GM12878 (cell line): ENCODE data around the gene CD163. TPM values are rescaled to one million over a fixed set of nuclear protein-coding genes. Genes with fewer than 3 reads are reported as not detected.

Source experiments
- ATAC-seq: fragments of 200-7000 bp; cut with Tn5 transposase; 3 replicates; pipeline ENCODE4 v1.9.1; 2020; ENCODE audit warnings: mild to moderate bottlenecking, moderate library complexity
- BruUV-seq: library from RNA; stranded (reverse); fragments of 400-500 nt; replicated peaks from 2 replicates; lab custom pipeline; 2021; lab: Mats Ljungman, UMichigan
- CTCF ChIA-PET: fragments of 300-600 bp; sonication (Branson Sonifier 250); formaldehyde crosslinking; extraction: SDS; loops from one replicate; lab custom pipeline; 2021; ENCODE audit warnings: inconsistent platforms; lab: Yijun Ruan, JAX
- POLR2A ChIA-PET: fragments of 350-600 bp; formaldehyde crosslinking; extraction: SDS; loops from one replicate; lab custom pipeline; 2021; ENCODE audit warnings: inconsistent platforms; lab: Charles Lee
- RAD21 ChIA-PET: fragments of 300-600 bp; sonication (Branson Sonifier 250); formaldehyde crosslinking; loops from one replicate; lab custom pipeline; 2023; ENCODE audit warnings: antibody characterized with exemption; ENCODE audit not compliant: unreplicated experiment; lab: Charles Lee
- SMC1A ChIA-PET: fragments of 300-600 bp; sonication (Branson Sonifier 250); formaldehyde crosslinking; loops from one replicate; lab custom pipeline; 2023; ENCODE audit not compliant: unreplicated experiment, uncharacterized antibody; lab: Charles Lee
- DNase-seq: peaks from one replicate; pipeline ENCODE4 v3.0.0-alpha.2; 2011; ENCODE audit warnings: low read depth, low spot score
- FAIRE-seq: peaks from 3 replicates; lab custom pipeline; 2011; peaks lifted over from hg19 to GRCh38; lab: Jason Lieb, UNC
- H2AFZ ChIP-seq: 2 replicates; pipeline ENCODE4 v1.6.0; 2011; ENCODE audit warnings: low read depth, low read length, control low read depth; ENCODE audit not compliant: control insufficient read depth
- H3K27ac ChIP-seq: 2 replicates; pipeline ENCODE4 v1.5.1; 2011; ENCODE audit warnings: control low read depth; ENCODE audit not compliant: control insufficient read depth, insufficient read depth
- H3K27me3 ChIP-seq, 2 experiments: replicated peaks in 1 of 2; 2 replicates each; pipeline versions ENCODE4 v1.6.0 to v1.6.1; 2011; ENCODE audit warnings: low read length in 1 of 2; ENCODE audit not compliant: control insufficient read depth in 2 of 2, insufficient read depth in 2 of 2
- H3K36me3 ChIP-seq, 2 experiments: 2 replicates each; pipeline ENCODE4 v1.5.1; 2011; ENCODE audit warnings: low read length in 1 of 2; ENCODE audit not compliant: control insufficient read depth in 2 of 2, insufficient read depth in 2 of 2
- H3K4me1 ChIP-seq: 2 replicates; pipeline ENCODE4 v1.6.1; 2011; ENCODE audit warnings: mild to moderate bottlenecking, low read length, moderate library complexity, mixed read lengths; ENCODE audit not compliant: control insufficient read depth, insufficient read depth
- H3K4me2 ChIP-seq: 2 replicates; pipeline ENCODE4 v1.6.0; 2011; ENCODE audit warnings: control low read depth; ENCODE audit not compliant: control insufficient read depth, insufficient read depth
- H3K4me3 ChIP-seq: fragments of 200-600 bp; sonication (generic); 2 replicates; pipeline ENCODE4 v1.5.1; 2016
- H3K79me2 ChIP-seq: 2 replicates; pipeline ENCODE4 v1.6.0; 2011; ENCODE audit warnings: low read length; ENCODE audit not compliant: control insufficient read depth, insufficient read depth
- H3K9ac ChIP-seq: 2 replicates; pipeline ENCODE4 v1.8.0; 2011; ENCODE audit warnings: low read length, control low read depth, mixed read lengths; ENCODE audit not compliant: control insufficient read depth, insufficient read depth
- H3K9me3 ChIP-seq: replicated peaks from 3 replicates; pipeline ENCODE4 v1.5.1; 2011; ENCODE audit warnings: mild to moderate bottlenecking, low read length; ENCODE audit not compliant: control insufficient read depth, insufficient read depth
- H4K20me1 ChIP-seq: 2 replicates; pipeline ENCODE4 v1.6.0; 2011; ENCODE audit not compliant: control insufficient read depth, insufficient read depth
- BACH1 ChIP-seq: fragments of 450-650 bp; IDR thresholded peaks from 2 replicates; pipeline ENCODE4 v1.6.1; 2017; ENCODE audit warnings: mild to moderate bottlenecking, borderline replicate concordance
- CBX5 ChIP-seq: sonication (generic); IDR thresholded peaks from 2 replicates; pipeline ENCODE4 v1.6.1; 2016; ENCODE audit warnings: low read depth, moderate library complexity, mild to moderate bottlenecking, inconsistent platforms
- CREM ChIP-seq: IDR thresholded peaks from 2 replicates; pipeline ENCODE4 v1.6.1; 2014; ENCODE audit warnings: antibody characterized with exemption, low read depth
- ETV6 ChIP-seq, 2 experiments: fragments of 450-650 bp in 1 of 2; IDR thresholded peaks in 1 of 2; conservative IDR thresholded peaks in 1 of 2; 2 replicates each; pipeline ENCODE4 v1.6.1; 2014; ENCODE audit warnings: antibody characterized with exemption in 1 of 2, borderline replicate concordance in 1 of 2, low read depth in 1 of 2, mild to moderate bottlenecking in 1 of 2, moderate library complexity in 1 of 2
- SIX5 ChIP-seq: IDR thresholded peaks from 2 replicates; pipeline ENCODE4 v1.6.1; 2011; ENCODE audit warnings: mild to moderate bottlenecking, low read depth, low read length, moderate library complexity; ENCODE audit not compliant: severe bottlenecking
- TARDBP ChIP-seq: IDR thresholded peaks from 2 replicates; pipeline ENCODE4 v1.6.1; 2016; ENCODE audit warnings: borderline replicate concordance
- ZNF274 ChIP-seq: IDR thresholded peaks from one replicate; pipeline ENCODE4 v1.8.0; 2011; ENCODE audit not compliant: insufficient read length, insufficient read depth
- WGBS: methylation state at CpG from one replicate; pipeline ENCODE4 v1.1.6; 2016; ENCODE audit warnings: low lambda C conversion rate; ENCODE audit not compliant: insufficient replicate concordance, insufficient coverage; ENCODE audit errors: missing lambda C conversion rate; 5-methylcytosine and 5-hydroxymethylcytosine counted together
- in situ Hi-C: fragments of 300-500 bp; cut with MboI; formaldehyde crosslinking; loops from 9 replicates; pipeline ENCODE4 v1.14.3; 2018; ENCODE audit warnings: mixed read lengths
- intact Hi-C: fragments of 100-400 bp; cut with micrococcal nuclease; formaldehyde crosslinking; loops from one replicate; pipeline ENCODE4 v1.14.2; 2022; ENCODE audit not compliant: unreplicated experiment
- polyA plus RNA-seq, 11 experiments: library from polyadenylated mRNA; depleted of rRNA in 4 of 11; unstranded in 6 of 11; stranded (reverse) in 5 of 11; fragments of >200 nt; fragmentation: Nextera tagmentation in 4 of 11; fragmentation: Illumina TruSeq in 1 of 11; extraction: Ambion mirVana in 4 of 11; extraction: Trizol in 1 of 11; gene quantifications; 1 replicate in 1 of 11; 2 replicates in 10 of 11; pipeline versions ENCODE4 v1.2.1 to v1.2.3, GENCODE V29; 2011 to 2016; ENCODE audit warnings: inconsistent platforms in 2 of 11, missing spikeins in 2 of 11, low read depth in 1 of 11
- total RNA-seq, 4 experiments: library from RNA; depleted of rRNA in 3 of 4; stranded (reverse); fragments of >200 nt in 3 of 4; fragmentation: Illumina TruSeq in 1 of 4; extraction: Trizol in 1 of 4; gene quantifications; 2 replicates each; pipeline versions ENCODE4 v1.2.1 to v1.2.3, GENCODE V29; 2013 to 2021
- TF ChIP-seq, protein P1 (sequence below): IDR thresholded peaks from 2 replicates; pipeline ENCODE4 v1.6.1; 2011; ENCODE audit warnings: borderline replicate concordance, low read depth, mild to moderate bottlenecking, moderate library complexity, low read length; ENCODE audit not compliant: insufficient read depth, poor library complexity, severe bottlenecking
- TF ChIP-seq, protein P2 (sequence below): IDR thresholded peaks from 2 replicates; pipeline ENCODE4 v1.6.1; 2011; ENCODE audit warnings: borderline replicate concordance, low read depth, mild to moderate bottlenecking, moderate library complexity, mixed read lengths, low read length; ENCODE audit not compliant: insufficient read depth; ENCODE audit errors: extremely low read length

CD163 gene
- total and polyA plus RNA-seq, 10 of the 15 experiments (the other 5 are each of a cell fraction or from before 2014, with no cell fraction given): 0.74 TPM; not detected in 9

DNA sequence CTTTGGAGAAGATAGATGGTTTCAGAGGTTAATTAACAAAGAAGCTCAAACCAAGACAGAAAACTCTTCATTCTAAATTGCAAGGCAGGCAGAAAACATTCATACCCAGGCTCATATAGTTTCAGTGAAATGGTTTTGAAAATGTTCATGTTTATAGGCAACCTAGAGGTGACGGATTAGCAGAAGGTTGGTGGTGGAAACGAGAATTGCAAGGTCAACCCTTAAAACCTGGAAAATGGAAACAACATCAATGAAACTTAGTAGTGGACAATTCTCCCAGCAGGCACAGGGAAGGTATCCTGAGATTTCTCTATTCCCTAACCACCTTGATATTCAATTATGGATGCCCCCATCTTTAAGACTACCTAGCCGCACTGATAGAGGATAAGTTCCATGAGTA lies 965 bp downstream of the CD163 start:
- WGBS: 40% methylated on average over 3 of the region's 3 CpGs
- intact Hi-C loops: loop anchor here (1.0 kb wide), 1 partner anchor 21 kb away; no protein-coding TSS in a partner anchor

More for the DNA sequence above, 965 bp downstream of the CD163 start:
- no peak for ATAC-seq
- no peaks in the 10 kb centered on the region for H3K27me3 ChIP-seq
- H3K79me2 ChIP-seq: no peaks in the 10 kb centered on the region
- TF ChIP-seq, protein P1, sequence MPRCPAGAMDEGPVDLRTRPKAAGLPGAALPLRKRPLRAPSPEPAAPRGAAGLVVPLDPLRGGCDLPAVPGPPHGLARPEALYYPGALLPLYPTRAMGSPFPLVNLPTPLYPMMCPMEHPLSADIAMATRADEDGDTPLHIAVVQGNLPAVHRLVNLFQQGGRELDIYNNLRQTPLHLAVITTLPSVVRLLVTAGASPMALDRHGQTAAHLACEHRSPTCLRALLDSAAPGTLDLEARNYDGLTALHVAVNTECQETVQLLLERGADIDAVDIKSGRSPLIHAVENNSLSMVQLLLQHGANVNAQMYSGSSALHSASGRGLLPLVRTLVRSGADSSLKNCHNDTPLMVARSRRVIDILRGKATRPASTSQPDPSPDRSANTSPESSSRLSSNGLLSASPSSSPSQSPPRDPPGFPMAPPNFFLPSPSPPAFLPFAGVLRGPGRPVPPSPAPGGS: no peak
- TF ChIP-seq CBX5 (no peak), ETV6 (conservative IDR thresholded peaks at IDR 0.05 in 1 of 2, IDR thresholded peaks at IDR 0.05 in 1 of 2; ENCODE audit: borderline replicate concordance in 1 of 2, low read depth in 1 of 2) (no peak), CREM (no peak), SIX5 (no peak), TARDBP (no peak), ZNF274 (no peak), BACH1 (no peak)
- TF ChIP-seq, protein P2, sequence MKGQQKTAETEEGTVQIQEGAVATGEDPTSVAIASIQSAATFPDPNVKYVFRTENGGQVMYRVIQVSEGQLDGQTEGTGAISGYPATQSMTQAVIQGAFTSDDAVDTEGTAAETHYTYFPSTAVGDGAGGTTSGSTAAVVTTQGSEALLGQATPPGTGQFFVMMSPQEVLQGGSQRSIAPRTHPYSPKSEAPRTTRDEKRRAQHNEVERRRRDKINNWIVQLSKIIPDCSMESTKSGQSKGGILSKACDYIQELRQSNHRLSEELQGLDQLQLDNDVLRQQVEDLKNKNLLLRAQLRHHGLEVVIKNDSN: no peak
- TF ChIP-seq, all 136 proteins: peak for 0
- Histone ChIP-seq H3K4me2 (no peak overlapping the region), H4K20me1 (no peaks in the 10 kb centered on the region), H3K4me1 (no peaks in the 10 kb centered on the region), H3K9ac (no peak overlapping the region), H3K27ac (no peak overlapping the region), H3K36me3 (no peaks in the 10 kb centered on the region), H3K9me3 (no peaks in the 10 kb centered on the region), H3K4me3 (no peak overlapping the region), H2AFZ (no peak overlapping the region)
- FAIRE-seq (no peak), DNase-seq (no peak)
- SMC1A ChIA-PET: no interaction called here
- no TSS peak for BruUV-seq
- CTCF ChIA-PET: no interaction called here
- in situ Hi-C loops: no loop called here
- RAD21 ChIA-PET: no interaction called here
- POLR2A ChIA-PET: no interaction called here
